Activated T-cell treated with anti-CD3 and anti-CD28 coated beads for 4 hours (primary cell): ENCODE results near the gene ETNK2.

ENCODE experiments used
- DNase-seq: peaks from one replicate; pipeline ENCODE4 v3.0.0-alpha.2; 2020

The ETNK2 gene

DNA sequence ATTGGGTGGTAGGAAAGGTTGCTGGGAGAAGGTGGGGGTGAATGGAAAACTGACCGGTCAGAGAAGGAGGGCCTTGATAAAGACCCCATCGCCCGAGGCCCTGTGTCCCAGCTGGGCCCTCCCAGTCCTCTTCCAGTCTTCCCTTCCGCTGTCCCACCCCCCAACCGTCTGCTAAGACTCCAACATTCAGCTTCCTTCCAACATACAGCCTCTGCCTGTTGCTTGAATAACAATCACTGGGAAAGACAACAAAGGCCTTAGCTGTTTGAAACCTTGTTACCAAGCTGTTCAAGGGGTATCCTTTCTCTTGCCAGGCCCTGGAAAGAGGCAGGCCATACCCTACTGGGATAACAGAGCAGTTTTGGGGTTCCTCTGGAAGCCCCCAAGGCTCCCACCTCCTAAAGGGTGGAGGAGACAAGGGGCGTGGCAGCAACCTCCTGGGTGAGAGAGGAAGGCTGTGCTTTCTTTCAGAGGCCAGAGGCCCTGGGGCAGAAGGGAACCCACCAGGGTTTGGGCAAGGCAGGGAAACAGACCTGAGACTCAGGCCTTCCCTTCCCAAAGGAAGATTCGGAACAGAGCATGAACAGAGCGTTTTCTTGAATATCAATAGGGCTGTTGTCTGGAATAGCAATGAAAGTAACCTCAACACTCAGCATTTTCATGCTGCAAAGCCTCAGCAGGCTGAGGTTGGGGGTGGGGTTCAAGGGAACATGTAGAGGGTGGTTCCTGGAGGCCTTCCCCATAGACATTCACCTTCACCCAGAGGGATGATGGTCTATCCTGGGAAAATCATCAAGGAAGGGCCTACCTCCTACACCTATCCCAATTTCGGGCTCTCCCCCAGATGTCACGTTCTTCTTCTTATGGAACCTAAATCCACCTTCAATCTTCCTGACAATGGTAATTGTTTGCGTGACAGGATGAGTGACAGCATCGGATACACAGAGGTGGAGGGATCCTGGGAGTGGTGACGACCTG, 4.1 kb downstream of the ETNK2 start:
- DNase-seq: no peak

DNA sequence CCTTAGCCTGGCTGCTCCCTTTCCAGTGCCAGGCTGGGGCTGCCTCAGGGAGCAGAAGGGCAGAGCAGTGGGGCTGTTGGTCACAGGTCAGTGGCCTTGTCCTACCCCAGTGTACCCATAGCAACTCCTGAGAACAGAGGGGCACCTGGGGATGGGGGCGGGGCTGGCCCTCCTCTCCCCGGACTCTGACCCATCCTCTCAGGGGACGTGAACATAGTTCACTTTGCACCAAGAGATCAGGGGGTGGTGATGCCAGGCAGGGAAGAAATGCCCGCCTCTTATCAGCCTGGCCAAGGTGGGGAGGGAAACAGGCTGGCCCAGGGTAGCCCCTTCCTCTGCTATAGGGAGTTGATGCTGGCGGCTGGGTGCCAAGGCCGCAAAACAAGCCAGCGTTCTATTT, 4.9 kb downstream of the ETNK2 start:
- no peak for DNase-seq

- DNase-seq: no peak
Observed at GRCh38 chr1:204146309-204146708, 5.5 kb downstream of the ETNK2 start.

GRCh38 chr1:204145033-204145504, 6.8 kb downstream of the ETNK2 start:
- DNase-seq: no peak

- DNase-seq: no peak
Observed at GRCh38 chr1:204143276-204144041, 8.4 kb downstream of the ETNK2 start.

- no peak for DNase-seq
Observed at GRCh38 chr1:204142032-204142974, 9.5 kb downstream of the ETNK2 start.

DNA sequence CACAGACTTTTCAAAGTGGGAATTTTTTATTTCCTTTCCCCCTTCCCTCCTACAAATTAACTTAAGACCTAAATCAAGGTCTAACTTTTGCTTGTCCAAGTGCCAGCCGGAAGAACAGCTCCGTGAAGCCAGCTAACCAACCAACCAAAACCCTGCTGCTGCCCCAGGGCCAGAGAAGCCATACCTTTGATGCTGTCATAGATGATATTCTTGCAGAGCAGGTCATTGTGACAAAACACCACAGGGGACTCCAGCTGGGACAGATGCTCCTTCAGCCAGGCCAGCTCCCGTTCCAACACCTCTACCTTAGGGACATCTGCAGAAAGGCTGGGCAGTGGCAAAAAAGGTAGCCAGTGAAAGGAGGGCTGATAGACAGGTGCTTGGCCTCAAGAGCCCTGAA, 10.7 kb downstream of the ETNK2 start:
- DNase-seq: no peak

DNA sequence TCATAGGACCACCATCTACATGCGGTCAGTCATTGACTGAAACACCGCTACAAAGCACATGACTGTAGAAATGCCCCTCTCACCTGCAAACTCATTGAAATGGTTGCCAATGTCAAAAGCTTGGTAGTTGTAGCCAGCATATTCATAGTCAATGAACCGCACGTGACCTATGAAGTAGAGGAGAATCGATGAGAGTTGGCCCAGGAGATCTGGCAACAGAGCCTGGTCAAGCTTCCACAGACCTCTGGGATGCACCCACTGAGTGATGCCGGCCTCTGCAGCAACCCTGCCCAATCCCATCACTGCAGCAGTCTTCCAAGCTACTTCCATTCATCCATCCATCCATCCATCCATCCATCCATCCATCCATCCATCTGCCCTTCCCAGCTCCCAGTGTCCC, 11.9 kb downstream of the ETNK2 start:
- DNase-seq: no peak

GRCh38 chr1:204139088-204139487, 12.8 kb downstream of the ETNK2 start:
- DNase-seq: no peak

- DNase-seq: no peak
Observed at GRCh38 chr1:204136814-204137213, 15.0 kb downstream of the ETNK2 start.

DNA sequence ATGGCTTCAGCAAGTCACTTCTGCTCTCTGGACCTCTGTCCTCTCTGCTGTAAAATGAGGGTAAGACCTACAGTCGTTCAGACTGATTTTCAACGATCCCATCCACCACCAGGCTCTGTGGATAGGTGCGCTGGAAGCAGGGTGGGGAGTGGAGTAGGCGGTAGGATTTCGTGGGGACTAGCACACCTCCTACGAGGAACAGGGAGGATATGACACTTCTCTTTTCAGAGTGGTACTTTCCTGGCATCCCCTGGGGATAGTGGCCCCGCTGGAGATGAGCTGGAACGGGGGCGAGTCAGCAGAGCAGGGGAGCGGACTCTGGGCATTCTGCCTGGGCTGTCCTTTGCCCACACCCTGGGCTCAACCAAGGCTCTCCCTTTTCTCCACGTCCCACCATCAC, 17.7 kb downstream of the ETNK2 start:
- no peak for DNase-seq

DNA sequence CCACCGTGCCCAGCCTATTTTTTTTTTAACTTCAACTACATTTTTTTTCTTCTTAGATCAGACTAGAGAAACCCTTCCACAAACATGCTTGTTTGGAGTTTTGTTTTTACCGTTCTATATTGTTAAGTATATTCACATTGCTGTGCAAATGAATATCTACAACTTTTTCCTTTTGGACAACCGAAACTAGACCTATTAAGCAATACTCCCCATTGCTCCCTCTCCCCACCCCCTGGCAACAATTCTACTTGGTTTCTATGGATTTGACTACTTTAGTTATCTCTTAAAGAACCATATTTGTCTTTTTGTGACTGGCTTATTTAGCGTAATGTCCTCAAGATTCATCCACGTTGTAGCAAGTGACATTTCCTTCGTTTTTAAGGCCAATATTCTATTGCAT, 19.1 kb downstream of the ETNK2 start:
- no peak for DNase-seq

GRCh38 chr1:204131978-204132377, 19.9 kb downstream of the ETNK2 start:
- no peak for DNase-seq

GRCh38 chr1:204130981-204131892, 20.6 kb downstream of the ETNK2 start:
- no peak for DNase-seq

GRCh38 chr1:204130178-204130577, 21.7 kb downstream of the ETNK2 start:
- DNase-seq: no peak

DNA sequence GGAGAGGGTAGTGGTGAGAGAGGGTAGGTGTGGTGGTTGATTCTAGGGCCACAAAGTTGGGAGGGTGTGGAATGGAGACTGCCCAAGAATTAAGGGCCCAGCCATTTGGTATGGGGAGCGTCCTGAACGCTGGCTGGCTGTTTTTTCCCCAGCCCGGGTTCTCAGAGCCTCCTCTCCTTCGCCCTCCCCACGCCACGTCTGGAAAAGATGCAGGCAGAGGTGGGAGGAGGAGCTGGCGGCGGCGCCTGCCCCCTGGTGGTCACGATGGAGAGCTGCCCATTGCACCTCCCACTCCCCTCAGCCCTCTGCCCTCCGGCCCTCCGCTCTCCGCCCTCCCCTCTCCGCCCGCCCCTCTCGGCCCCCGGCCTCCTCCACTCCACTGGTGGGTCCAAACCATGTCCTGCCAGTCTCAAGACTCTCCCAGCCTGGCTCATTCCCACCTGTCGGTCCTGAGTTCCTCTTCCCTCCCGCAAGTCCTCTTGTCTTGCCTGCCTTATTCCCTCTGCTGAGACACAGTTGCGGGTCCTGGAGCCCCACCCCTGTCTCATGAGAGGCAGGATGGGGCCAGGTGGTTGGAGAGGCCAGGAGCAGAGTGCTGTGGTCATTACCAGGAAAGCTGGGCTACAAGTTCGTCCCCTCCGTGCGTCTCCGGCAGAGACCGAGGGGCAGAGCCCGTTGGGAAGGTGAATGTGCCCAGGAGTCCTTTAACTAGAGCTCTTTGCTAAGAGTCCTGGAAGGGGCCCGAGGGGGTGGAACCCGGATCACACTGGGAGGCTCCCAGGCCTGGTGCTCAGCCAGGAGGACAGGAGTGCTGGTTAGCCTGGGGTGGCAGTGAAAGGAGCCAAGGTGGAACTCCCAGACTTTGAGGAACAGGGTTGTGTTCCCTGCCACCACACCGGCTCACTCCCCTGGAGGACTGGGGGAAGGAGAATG, 22.6 kb downstream of the ETNK2 start:
- DNase-seq: peak; percentile 23

DNA sequence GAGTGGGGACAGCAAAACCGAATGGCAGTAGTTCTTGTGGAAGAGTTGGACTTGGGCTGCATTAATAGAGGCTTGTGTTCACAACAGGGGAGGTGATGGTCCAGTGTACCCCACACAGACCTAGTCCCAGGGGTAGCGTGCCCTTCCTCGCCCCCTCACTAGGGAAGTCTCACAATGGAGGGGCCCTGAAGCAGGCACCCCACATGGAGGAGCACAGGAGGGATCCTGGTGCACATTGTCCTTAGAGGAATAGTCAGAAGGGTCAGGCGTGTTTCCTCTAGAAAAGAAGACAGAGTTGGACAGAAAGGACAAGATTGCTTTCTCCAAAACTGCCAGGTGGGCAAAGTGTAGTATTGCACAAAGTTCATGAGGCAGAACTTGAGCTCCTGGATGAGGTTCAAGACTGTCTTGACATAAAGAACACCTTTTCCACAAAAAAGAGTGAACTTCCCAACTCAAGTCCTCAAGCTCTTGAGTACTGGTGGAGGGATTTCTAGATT, 23.3 kb downstream of the ETNK2 start:
- no peak for DNase-seq

GRCh38 chr1:204127597-204128242, 24.1 kb downstream of the ETNK2 start:
- no peak for DNase-seq

DNA sequence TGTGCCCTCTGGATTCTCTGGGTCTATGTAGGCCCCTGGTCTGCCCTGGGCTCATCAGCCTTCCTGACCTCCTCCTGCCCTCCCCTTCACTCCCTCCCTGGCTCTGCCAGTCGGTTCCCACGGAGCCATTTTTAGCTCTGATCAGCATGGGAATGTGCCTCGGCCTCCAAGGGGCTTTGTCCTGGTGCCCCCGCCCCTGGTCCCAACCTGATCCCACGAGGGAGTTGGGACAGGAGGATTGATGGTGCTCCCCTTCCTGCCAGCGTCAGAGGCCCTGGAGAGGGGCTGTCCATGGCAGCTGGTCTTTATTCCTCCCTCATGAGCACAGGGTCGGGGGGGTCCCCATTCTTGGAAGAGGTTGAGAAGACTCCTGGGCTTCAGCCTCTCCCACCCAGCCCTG, 24.9 kb downstream of the ETNK2 start:
- DNase-seq: no peak

DNA sequence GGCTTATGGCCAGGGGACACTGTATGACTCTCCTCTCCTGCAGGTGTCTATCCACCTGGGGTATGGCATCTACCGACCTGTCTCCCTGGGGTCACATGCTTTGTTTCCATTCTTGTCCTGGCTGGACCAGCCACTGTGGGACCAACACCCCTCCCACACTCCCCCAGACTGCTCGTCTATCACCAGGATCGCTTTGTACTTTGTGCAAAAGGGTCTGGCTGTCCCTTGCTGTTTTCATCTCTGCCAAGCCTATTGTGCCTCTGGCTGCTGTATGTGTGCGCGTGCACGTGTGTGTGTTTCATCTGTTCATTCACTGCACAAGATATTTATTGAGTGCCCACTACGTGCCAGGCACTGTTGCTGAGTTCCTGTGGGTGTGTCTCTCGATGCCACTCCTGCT, 25.5 kb downstream of the ETNK2 start:
- no peak for DNase-seq
